DMS 273 treated with DMSO at 0.1 percent for 48 hours (cell line): ENCODE data around the gene CFAP157.

ENCODE experiments used
- DNase-seq: peaks from one replicate; lab custom pipeline; 2025; lab: John Stamatoyannopoulos, UW

Gene CFAP157

GRCh38 chr9:127706836-127707241, at the start of gene CFAP157:
CFAP157 (plus strand) TSS chr9:127706988; CDS start chr9:127707032, 44 bp downstream.
- DNase-seq: no peak

GRCh38 chr9:127658428-127658827, 48.4 kb upstream of the CFAP157 start:
- no peak for DNase-seq

GRCh38 chr9:127660886-127661741, 45.7 kb upstream of the CFAP157 start:
- DNase-seq: peak; percentile 98

GRCh38 chr9:127662617-127663016, 44.2 kb upstream of the CFAP157 start:
- no peak for DNase-seq

GRCh38 chr9:127664324-127664677, 42.5 kb upstream of the CFAP157 start:
- no peak for DNase-seq

- no peak for DNase-seq
These were observed 41.9 kb upstream of the CFAP157 start for GRCh38 chr9:127664678-127665507.

- no peak for DNase-seq
These were observed 39.5 kb upstream of the CFAP157 start for GRCh38 chr9:127667127-127667844.

- DNase-seq: no peak
These were observed 38.9 kb upstream of the CFAP157 start for GRCh38 chr9:127667906-127668305.

- DNase-seq: no peak
These were observed 33.6 kb upstream of the CFAP157 start for GRCh38 chr9:127673234-127673633.

GRCh38 chr9:127676638-127677037, 30.1 kb upstream of the CFAP157 start:
- no peak for DNase-seq

- DNase-seq: no peak
These were observed 27.3 kb upstream of the CFAP157 start for GRCh38 chr9:127679506-127679905.

GRCh38 chr9:127680226-127680625, 26.6 kb upstream of the CFAP157 start:
- DNase-seq: no peak

GRCh38 chr9:127680846-127681245, 25.9 kb upstream of the CFAP157 start:
- no peak for DNase-seq

GRCh38 chr9:127682351-127683136, 24.2 kb upstream of the CFAP157 start:
- DNase-seq: no peak

GRCh38 chr9:127683723-127684122, 23.1 kb upstream of the CFAP157 start:
- DNase-seq: no peak

- DNase-seq: no peak
These were observed 22.2 kb upstream of the CFAP157 start for GRCh38 chr9:127684576-127684975.

GRCh38 chr9:127686461-127687393, 20.1 kb upstream of the CFAP157 start:
- DNase-seq: no peak

- DNase-seq: no peak
These were observed 17.3 kb upstream of the CFAP157 start for GRCh38 chr9:127689329-127690000.

GRCh38 chr9:127690735-127691134, 16.1 kb upstream of the CFAP157 start:
- DNase-seq: no peak

GRCh38 chr9:127692071-127692470, 14.7 kb upstream of the CFAP157 start:
- no peak for DNase-seq
